H1 (cell line): ENCODE results near the gene ARPC4. TPM values are rescaled to one million over a fixed set of nuclear protein-coding genes. Genes with fewer than 3 reads are reported as not detected.
"Not testable (repeated sequence)": the region's sequence is repeated elsewhere in the genome, so short reads cannot be mapped to it uniquely, and the experiment has no call there.

Experiments
- CTCF ChIA-PET: fragments of 300-600 bp; sonication (Branson Sonifier 250); formaldehyde crosslinking; loops from one replicate; lab custom pipeline; 2021; ENCODE audit not compliant: partially characterized antibody; lab: Charles Lee
- POLR2A ChIA-PET: fragments of 300-600 bp; sonication (Branson Sonifier 250); formaldehyde crosslinking; loops from one replicate; lab custom pipeline; 2021; ENCODE audit warnings: inconsistent platforms; ENCODE audit not compliant: partially characterized antibody; lab: Charles Lee
- DNase-seq, 2 experiments: peaks; one replicate each; pipeline versions ENCODE4 v3.0.0 to v3.0.0-alpha.2; 2010 to 2022; ENCODE audit warnings: low spot score in 2 of 2, low read depth in 1 of 2, mixed read lengths in 1 of 2
- FAIRE-seq: peaks from 2 replicates; lab custom pipeline; 2011; peaks lifted over from hg19 to GRCh38; lab: Jason Lieb, UNC
- H2AFZ ChIP-seq: 2 replicates; pipeline ENCODE4 v1.8.1; 2012; ENCODE audit warnings: low read length, inconsistent platforms
- H2AK5ac ChIP-seq: 2 replicates; pipeline ENCODE4 v1.6.1; 2013; ENCODE audit warnings: low read depth, low read length
- H2BK120ac ChIP-seq: replicated peaks from 2 replicates; pipeline ENCODE3; 2013; ENCODE audit warnings: low read depth, low read length, inconsistent platforms
- H2BK12ac ChIP-seq: 2 replicates; pipeline ENCODE4 v1.6.1; 2013; ENCODE audit warnings: low read depth, low read length
- H2BK15ac ChIP-seq: 2 replicates; pipeline ENCODE4 v1.6.1; 2013; ENCODE audit warnings: low read length
- H2BK20ac ChIP-seq: 2 replicates; pipeline ENCODE4 v1.6.1; 2013; ENCODE audit warnings: low read length
- H2BK5ac ChIP-seq: 2 replicates; pipeline ENCODE4 v1.6.1; 2013; ENCODE audit warnings: low read depth, low read length
- H3K14ac ChIP-seq: 2 replicates; pipeline ENCODE4 v1.6.1; 2013; ENCODE audit warnings: inconsistent platforms; ENCODE audit not compliant: insufficient read length
- H3K18ac ChIP-seq: 2 replicates; pipeline ENCODE4 v1.6.1; 2013; ENCODE audit warnings: low read length; ENCODE audit errors: extremely low read depth
- H3K23ac ChIP-seq: 2 replicates; pipeline ENCODE4 v1.6.1; 2013; ENCODE audit warnings: inconsistent platforms; ENCODE audit not compliant: insufficient read length
- H3K23me2 ChIP-seq: 2 replicates; pipeline ENCODE4 v1.6.1; 2013; ENCODE audit warnings: low read depth, low read length
- H3K27ac ChIP-seq: 2 replicates; pipeline ENCODE4 v1.6.1; 2011; ENCODE audit warnings: low read depth, low read length, inconsistent platforms
- H3K27me3 ChIP-seq, 4 experiments: replicated peaks in 1 of 4; 1 replicate in 1 of 4; 2 replicates in 3 of 4; pipeline versions ENCODE4 v1.6.1 to v1.8.1; 2011 to 2013; ENCODE audit warnings: low read length in 3 of 4, mild to moderate bottlenecking in 3 of 4, inconsistent platforms in 2 of 4, mixed read lengths in 2 of 4, moderate library complexity in 1 of 4; ENCODE audit not compliant: control insufficient read depth in 3 of 4, insufficient read depth in 3 of 4; ENCODE audit errors: extremely low read depth in 1 of 4
- H3K36me3 ChIP-seq, 4 experiments: 2 replicates each; pipeline versions ENCODE4 v1.6.1 to v1.8.1; 2011 to 2013; ENCODE audit warnings: mild to moderate bottlenecking in 4 of 4, low read length in 3 of 4, moderate library complexity in 2 of 4, control low read depth in 1 of 4, inconsistent platforms in 1 of 4; ENCODE audit not compliant: insufficient read depth in 4 of 4, control insufficient read depth in 2 of 4
- H3K4ac ChIP-seq: replicated peaks from 2 replicates; pipeline ENCODE3; 2013; ENCODE audit warnings: low read length, low read depth, mixed read lengths, inconsistent platforms; ENCODE audit not compliant: insufficient read length
- H3K4me1 ChIP-seq, 4 experiments: replicated peaks in 1 of 4; 1 replicate in 1 of 4; 2 replicates in 3 of 4; pipeline versions ENCODE4 v1.6.1 to v1.8.1; 2011 to 2013; ENCODE audit warnings: low read length in 3 of 4, inconsistent platforms in 2 of 4, mixed read lengths in 1 of 4; ENCODE audit not compliant: insufficient read depth in 4 of 4, control insufficient read depth in 3 of 4
- H3K4me2 ChIP-seq, 2 experiments: 2 replicates each; pipeline versions ENCODE4 v1.6.1 to v1.8.1; 2011 to 2013; ENCODE audit warnings: low read depth in 2 of 2, low read length in 2 of 2, control low read depth in 1 of 2, inconsistent platforms in 1 of 2, mild to moderate bottlenecking in 1 of 2; ENCODE audit not compliant: insufficient read depth in 1 of 2
- H3K4me3 ChIP-seq, 4 experiments: fragments of 200-600, 300-600 bp in 1 of 4; sonication (generic), shearing (Covaris generic), sonication (Bioruptor Twin) in 1 of 4; 2 replicates each; pipeline versions ENCODE4 v1.5.1 to v1.8.1; 2011 to 2016; ENCODE audit warnings: low read length in 4 of 4, low read depth in 3 of 4, control low read depth in 2 of 4, inconsistent platforms in 2 of 4, mild to moderate bottlenecking in 2 of 4, mixed read lengths in 1 of 4, moderate library complexity in 1 of 4; ENCODE audit not compliant: insufficient read depth in 2 of 4; ENCODE audit errors: extremely low read depth in 1 of 4
- H3K56ac ChIP-seq: replicated peaks from 2 replicates; pipeline ENCODE3; 2013; ENCODE audit warnings: low read depth, mild to moderate bottlenecking, mixed read lengths, low read length, inconsistent platforms; ENCODE audit not compliant: insufficient read length
- H3K79me1 ChIP-seq: 2 replicates; pipeline ENCODE4 v1.6.1; 2013; ENCODE audit warnings: low read depth, low read length, control low read depth
- H3K79me2 ChIP-seq, 2 experiments: 2 replicates each; pipeline versions ENCODE4 v1.6.1 to v1.8.1; 2012 to 2013; ENCODE audit warnings: low read length in 2 of 2, mild to moderate bottlenecking in 2 of 2, inconsistent platforms in 1 of 2; ENCODE audit not compliant: insufficient read depth in 2 of 2, control insufficient read depth in 1 of 2
- H3K9ac ChIP-seq, 4 experiments: replicated peaks in 1 of 4; 1 replicate in 1 of 4; 2 replicates in 3 of 4; pipeline versions ENCODE4 v1.6.1 to v1.8.1; 2011 to 2013; ENCODE audit warnings: low read depth in 3 of 4, low read length in 3 of 4, control low read depth in 2 of 4, mild to moderate bottlenecking in 2 of 4, moderate library complexity in 2 of 4, inconsistent platforms in 1 of 4; ENCODE audit errors: extremely low read depth in 1 of 4
- H3K9me3 ChIP-seq, 2 experiments: 2 replicates each; pipeline versions ENCODE4 v1.6.1 to v1.8.1; 2012 to 2013; ENCODE audit warnings: mild to moderate bottlenecking in 2 of 2, moderate library complexity in 2 of 2, control low read depth in 1 of 2, inconsistent platforms in 1 of 2, low read depth in 1 of 2, low read length in 1 of 2, mixed read lengths in 1 of 2; ENCODE audit not compliant: insufficient read depth in 2 of 2
- H4K20me1 ChIP-seq, 2 experiments: replicated peaks in 1 of 2; 2 replicates each; pipeline versions ENCODE3 to v1.8.1; 2011 to 2013; ENCODE audit warnings: inconsistent platforms in 2 of 2, low read length in 2 of 2, mild to moderate bottlenecking in 1 of 2; ENCODE audit not compliant: insufficient read depth in 2 of 2, control insufficient read depth in 1 of 2
- H4K5ac ChIP-seq: 2 replicates; pipeline ENCODE4 v1.6.1; 2013; ENCODE audit warnings: low read length, low read depth, mixed read lengths, inconsistent platforms; ENCODE audit not compliant: insufficient read length
- H4K8ac ChIP-seq: 2 replicates; pipeline ENCODE4 v1.8.0; 2013; ENCODE audit warnings: mild to moderate bottlenecking, moderate library complexity, low read length, inconsistent platforms; ENCODE audit not compliant: insufficient read depth; ENCODE audit errors: extremely low read depth
- H4K91ac ChIP-seq: replicated peaks from 2 replicates; pipeline ENCODE3; 2013; ENCODE audit warnings: low read length, mixed read lengths, inconsistent platforms; ENCODE audit not compliant: insufficient read length
- WGBS, 2 experiments: shearing (Covaris generic) in 1 of 2; methylation state at CpG; one replicate each; pipeline versions ENCODE4 v1.1.6 to v1.1.7; 2013 to 2015; ENCODE audit warnings: low lambda C conversion rate in 2 of 2, mixed read lengths in 2 of 2, inconsistent platforms in 1 of 2, low coverage in 1 of 2, missing lambda C conversion rate in 1 of 2; ENCODE audit not compliant: insufficient replicate concordance in 2 of 2, insufficient coverage in 1 of 2, insufficient read length in 1 of 2; ENCODE audit errors: extremely low coverage in 1 of 2, missing lambda C conversion rate in 1 of 2; 5-methylcytosine and 5-hydroxymethylcytosine counted together
- polyA plus RNA-seq, 7 experiments: library from polyadenylated mRNA; depleted of rRNA in 3 of 7; stranded (reverse) in 5 of 7; unstranded in 2 of 7; fragments of >200 nt in 5 of 7; fragments of 200-250 nt in 2 of 7; gene quantifications; 1 replicate in 5 of 7; 2 replicates in 1 of 7; 4 replicates in 1 of 7; pipeline versions ENCODE4 v1.2.1 to v1.2.3, GENCODE V29; 2011 to 2013; ENCODE audit warnings: missing spikeins in 2 of 7, mixed read lengths in 2 of 7
- total RNA-seq: library from RNA; stranded (reverse); fragmentation: NEBNext Ultra II Directional; extraction: Animal tissue kit (Norgen Biotek cat#: 25700); gene quantifications from 2 replicates; pipeline ENCODE4 v1.2.1, GENCODE V29; 2021

ARPC4 gene
- total and polyA plus RNA-seq, 2 of the 8 experiments (the other 6 are each of a cell fraction or from before 2014, with no cell fraction given), result 138 to 154 TPM

GRCh38 chr3:9851383-9851782 is 58.5 kb downstream of the ARPC4 start:
- not testable (repeated sequence) for H3K79me1 ChIP-seq, DNase-seq, H3K9ac ChIP-seq, H2AFZ ChIP-seq, H3K56ac ChIP-seq, H3K27me3 ChIP-seq, H2AK5ac ChIP-seq, H3K14ac ChIP-seq, H2BK12ac ChIP-seq, H3K18ac ChIP-seq, H4K8ac ChIP-seq, H3K4me2 ChIP-seq, H3K4me1 ChIP-seq, H3K4ac ChIP-seq, H3K4me3 ChIP-seq, H4K20me1 ChIP-seq, H2BK5ac ChIP-seq, H3K23ac ChIP-seq, H3K27ac ChIP-seq, H4K91ac ChIP-seq, H3K23me2 ChIP-seq, H4K5ac ChIP-seq, H2BK15ac ChIP-seq, FAIRE-seq, H2BK120ac ChIP-seq, H3K79me2 ChIP-seq, H3K9me3 ChIP-seq, H3K36me3 ChIP-seq, H2BK20ac ChIP-seq
- CTCF ChIA-PET, result interaction anchor here (0.6 to 1.9 kb wide), 4 partner anchors 24 to 75 kb away, joined by 3 to 4 read pairs (median 4); no protein-coding TSS in a partner anchor
- POLR2A ChIA-PET, result interaction anchor here (1.2 kb wide), 1 partner anchor 10 kb away, joined by 3 read pairs; no protein-coding TSS in a partner anchor
- 85% methylated on average over 6 of the region's 6 CpGs; no CpG with 5 or more reads in 1 of the 2 experiments for WGBS, 2 experiments

GRCh38 chr3:9851926-9852325 is 59.0 kb downstream of the ARPC4 start:
- H3K23me2 ChIP-seq, H2BK20ac ChIP-seq, H3K4me1 ChIP-seq, H3K23ac ChIP-seq, H3K9ac ChIP-seq, H4K91ac ChIP-seq, H3K14ac ChIP-seq, H3K79me2 ChIP-seq, H3K4ac ChIP-seq, H4K5ac ChIP-seq, H3K4me2 ChIP-seq, H2AFZ ChIP-seq, H4K8ac ChIP-seq, H3K27ac ChIP-seq, H3K56ac ChIP-seq, H2BK12ac ChIP-seq, H2BK5ac ChIP-seq, H2BK15ac ChIP-seq, H3K9me3 ChIP-seq, H3K79me1 ChIP-seq, H3K4me3 ChIP-seq, H2BK120ac ChIP-seq, FAIRE-seq, H3K36me3 ChIP-seq, H2AK5ac ChIP-seq, H3K27me3 ChIP-seq, H3K18ac ChIP-seq, H4K20me1 ChIP-seq, DNase-seq: not testable (repeated sequence)
- 89% methylated on average over 6 of the region's 6 CpGs; no CpG with 5 or more reads in 1 of the 2 experiments for WGBS, 2 experiments
- ChIA-PET CTCF (interaction anchor here (0.7 to 1.9 kb wide), 2 partner anchors 25 to 61 kb away, joined by 3 to 4 read pairs; no protein-coding TSS in a partner anchor), POLR2A (interaction anchor here (1.2 kb wide), 2 partner anchors 9 kb away, joined by 3 read pairs; no protein-coding TSS in a partner anchor)
